Calu3 (cell line): ENCODE data around the gene SLCO4A1. TPM values are rescaled to one million over a fixed set of nuclear protein-coding genes. Genes with fewer than 3 reads are reported as not detected.
A peak's percentile ranks its signal among the peaks of the same experiment; 100 is the strongest.

Experiments
- BruUV-seq: library from RNA; stranded (reverse); fragments of 400-500 nt; replicated peaks from 2 replicates; lab custom pipeline; 2021; lab: Mats Ljungman, UMichigan
- CTCF ChIA-PET: fragments of 300-600 bp; sonication (Branson Sonifier 250); formaldehyde crosslinking; loops from one replicate; lab custom pipeline; 2022; ENCODE audit warnings: antibody characterized with exemption; lab: Charles Lee
- DNase-seq: peaks from one replicate; pipeline ENCODE4 v3.0.0; 2022
- H3K27ac Mint-ChIP-seq: one replicate; pipeline ENCODE4 v1.8.0; 2022; ENCODE audit warnings: mixed read lengths; ENCODE audit not compliant: unreplicated experiment
- H3K27me3 Mint-ChIP-seq: one replicate; pipeline ENCODE4 v1.8.0; 2022; ENCODE audit warnings: mixed read lengths; ENCODE audit not compliant: unreplicated experiment
- H3K36me3 Mint-ChIP-seq: one replicate; pipeline ENCODE4 v1.8.0; 2022; ENCODE audit warnings: mild to moderate bottlenecking, moderate library complexity, mixed read lengths; ENCODE audit not compliant: insufficient read depth, unreplicated experiment
- H3K4me1 Mint-ChIP-seq: one replicate; pipeline ENCODE4 v1.8.0; 2022; ENCODE audit warnings: mild to moderate bottlenecking, low read depth, mixed read lengths; ENCODE audit not compliant: unreplicated experiment
- H3K4me3 Mint-ChIP-seq: one replicate; pipeline ENCODE4 v1.8.0; 2022; ENCODE audit warnings: mild to moderate bottlenecking, low read depth, moderate library complexity, mixed read lengths; ENCODE audit not compliant: unreplicated experiment
- H3K9me3 Mint-ChIP-seq: one replicate; pipeline ENCODE4 v1.8.0; 2022; ENCODE audit warnings: low read depth, mixed read lengths; ENCODE audit not compliant: unreplicated experiment
- CTCF ChIP-seq: fragments of 200-600 bp; IDR thresholded peaks from one replicate; pipeline ENCODE4 v1.8.0; 2022; ENCODE audit warnings: antibody characterized with exemption; ENCODE audit not compliant: unreplicated experiment
- intact Hi-C: fragments of 100-400 bp; cut with micrococcal nuclease; formaldehyde crosslinking; loops from one replicate; pipeline ENCODE4 v1.10.0; 2022; ENCODE audit not compliant: unreplicated experiment
- total RNA-seq: library from RNA; stranded (reverse); gene quantifications from 2 replicates; pipeline ENCODE4 v1.2.3, GENCODE V29; 2022

Gene SLCO4A1
- total RNA-seq, 1 experiment from 2014 or later = 63.9 TPM

GRCh38 chr20:62652894-62653305 is 10.6 kb downstream of the SLCO4A1 start:
- peak overlapping the region; percentile 76 for H3K4me3 Mint-ChIP-seq
- DNase-seq = no peak
- peak overlapping the region; percentile 97 for H3K27ac Mint-ChIP-seq
- BruUV-seq = no TSS peak
- peaks cover 31% of the 10 kb centered on the region for H3K4me1 Mint-ChIP-seq
- CTCF ChIA-PET = interaction anchor here (1.4 kb wide), 1 partner anchor 29 kb away, joined by 4 read pairs; no protein-coding TSS in a partner anchor
- no peaks in the 10 kb centered on the region for H3K27me3 Mint-ChIP-seq
- peaks cover 35% of the 10 kb centered on the region for H3K36me3 Mint-ChIP-seq
- intact Hi-C loops = no loop called here
- TF ChIP-seq CTCF = no peak
- H3K9me3 Mint-ChIP-seq = no peaks in the 10 kb centered on the region

- no peak overlapping the region for H3K27ac Mint-ChIP-seq
- H3K27me3 Mint-ChIP-seq = no peaks in the 10 kb centered on the region
- TF ChIP-seq CTCF = no peak
- peaks cover 35% of the 10 kb centered on the region for H3K36me3 Mint-ChIP-seq
- intact Hi-C loops = no loop called here
- CTCF ChIA-PET = no interaction called here
- DNase-seq = no peak
- peaks cover 31% of the 10 kb centered on the region for H3K4me1 Mint-ChIP-seq
- no peaks in the 10 kb centered on the region for H3K9me3 Mint-ChIP-seq
- no TSS peak for BruUV-seq
- H3K4me3 Mint-ChIP-seq = no peak overlapping the region
Measured at GRCh38 chr20:62653373-62653772, 11.1 kb downstream of the SLCO4A1 start.

- intact Hi-C loops = no loop called here
- no peak for TF ChIP-seq CTCF
- no peak for DNase-seq
- no TSS peak for BruUV-seq
- Mint-ChIP-seq H3K27ac (peak overlapping the region; percentile 16), H3K4me3 (no peak overlapping the region), H3K4me1 (peaks cover 31% of the 10 kb centered on the region), H3K36me3 (peaks cover 35% of the 10 kb centered on the region), H3K9me3 (no peaks in the 10 kb centered on the region), H3K27me3 (no peaks in the 10 kb centered on the region)
- CTCF ChIA-PET = interaction anchor here (1.2 kb wide), 1 partner anchor 9 kb away, joined by 3 read pairs; no protein-coding TSS in a partner anchor
Measured at GRCh38 chr20:62653951-62654685, 11.8 kb downstream of the SLCO4A1 start.

- CTCF ChIA-PET = no interaction called here
- DNase-seq = no peak
Measured at GRCh38 chr20:62655282-62656196, 13.2 kb downstream of the SLCO4A1 start.

More at GRCh38 chr20:62655282-62656196, 13.2 kb downstream of the SLCO4A1 start:
- no TSS peak for BruUV-seq
- no peak overlapping the region for H3K4me3 Mint-ChIP-seq
- no peak overlapping the region for H3K27ac Mint-ChIP-seq
- H3K27me3 Mint-ChIP-seq = no peaks in the 10 kb centered on the region
- H3K9me3 Mint-ChIP-seq = no peaks in the 10 kb centered on the region
- H3K36me3 Mint-ChIP-seq = peaks cover 29% of the 10 kb centered on the region
- intact Hi-C loops = no loop called here
- peaks cover 31% of the 10 kb centered on the region for H3K4me1 Mint-ChIP-seq
- no peak for TF ChIP-seq CTCF
